DMS79 treated with DMSO at 0.1 percent for 48 hours (cell line): ENCODE data around the gene DOCK8.

Experiments
- DNase-seq: peaks from one replicate; lab custom pipeline; 2025; lab: John Stamatoyannopoulos, UW

DOCK8 gene

GRCh38 chr9:459491-460444, 245.1 kb downstream of the DOCK8 start:
- no peak for DNase-seq

- no peak for DNase-seq
These were observed 247.5 kb downstream of the DOCK8 start for GRCh38 chr9:462121-462520.

- DNase-seq: no peak
These were observed 247.9 kb downstream of the DOCK8 start for GRCh38 chr9:462606-463005.

- no peak for DNase-seq
These were observed 248.9 kb downstream of the DOCK8 start for GRCh38 chr9:463455-464171.

GRCh38 chr9:466747-467146, 252.1 kb downstream of the DOCK8 start:
- no peak for DNase-seq

GRCh38 chr9:468766-469426, 254.2 kb downstream of the DOCK8 start:
- no peak for DNase-seq

- peak; percentile 97 for DNase-seq
These were observed 255.2 kb downstream of the DOCK8 start for GRCh38 chr9:469672-470551.

GRCh38 chr9:470552-471194, 256.0 kb downstream of the DOCK8 start:
- DNase-seq: peak; percentile 31

GRCh38 chr9:471320-471719, 256.7 kb downstream of the DOCK8 start:
- no peak for DNase-seq

- DNase-seq: no peak
These were observed 257.9 kb downstream of the DOCK8 start for GRCh38 chr9:472479-473075.

GRCh38 chr9:477193-477592, 262.5 kb downstream of the DOCK8 start:
- DNase-seq: no peak

- DNase-seq: no peak
These were observed 264.8 kb downstream of the DOCK8 start for GRCh38 chr9:479304-479970.

GRCh38 chr9:479971-480350, 265.3 kb downstream of the DOCK8 start:
- no peak for DNase-seq

GRCh38 chr9:482739-483138, 268.1 kb downstream of the DOCK8 start:
- no peak for DNase-seq

GRCh38 chr9:486156-486555, 271.5 kb downstream of the DOCK8 start:
- DNase-seq: no peak

GRCh38 chr9:487429-487828, 272.8 kb downstream of the DOCK8 start:
- no peak for DNase-seq

GRCh38 chr9:488448-488847, 273.8 kb downstream of the DOCK8 start:
- no peak for DNase-seq

GRCh38 chr9:489198-490197, 274.8 kb downstream of the DOCK8 start:
- DNase-seq: no peak

GRCh38 chr9:494764-495163, 280.1 kb downstream of the DOCK8 start:
- no peak for DNase-seq
